AG10803 (cell line): ENCODE measurements around the gene STOML3.

Experiments
- DNase-seq: peaks from one replicate; pipeline ENCODE4 v3.0.0; 2010; ENCODE audit warnings: low read depth
- H3K4me3 ChIP-seq: 2 replicates; pipeline ENCODE4 v1.5.1; 2011; ENCODE audit warnings: mild to moderate bottlenecking, low read length, control low read depth
- TF ChIP-seq, protein P1 (sequence below): conservative IDR thresholded peaks from 2 replicates; pipeline ENCODE4 v1.5.1; 2011; ENCODE audit warnings: mild to moderate bottlenecking, low read length, control low read depth, inconsistent platforms

Gene STOML3, protein sequence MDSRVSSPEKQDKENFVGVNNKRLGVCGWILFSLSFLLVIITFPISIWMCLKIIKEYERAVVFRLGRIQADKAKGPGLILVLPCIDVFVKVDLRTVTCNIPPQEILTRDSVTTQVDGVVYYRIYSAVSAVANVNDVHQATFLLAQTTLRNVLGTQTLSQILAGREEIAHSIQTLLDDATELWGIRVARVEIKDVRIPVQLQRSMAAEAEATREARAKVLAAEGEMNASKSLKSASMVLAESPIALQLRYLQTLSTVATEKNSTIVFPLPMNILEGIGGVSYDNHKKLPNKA

DNA sequence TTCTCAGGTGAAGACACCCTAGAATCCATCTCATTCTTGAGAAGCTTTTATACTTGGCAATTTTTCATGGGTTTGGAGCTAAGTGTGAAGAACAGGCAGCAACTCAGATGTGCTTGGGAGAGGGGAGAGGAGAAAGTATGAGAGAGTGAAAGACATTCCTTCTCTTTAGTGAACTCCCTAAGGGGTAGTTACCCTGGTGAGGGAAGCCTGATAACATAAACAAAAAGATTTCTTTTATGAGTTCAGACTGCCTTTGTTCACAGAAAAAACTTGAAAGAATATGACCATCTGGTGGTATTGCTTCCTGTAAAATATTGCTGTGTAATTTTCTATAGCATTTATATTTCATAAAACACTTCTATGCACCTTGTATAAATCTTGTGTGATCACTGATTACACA lies at the start of gene STOML3:
TSS of gene STOML3 (minus strand) at position 139 of the 400 bp plus-strand sequence. CDS start at position 29, 110 bp downstream.
- TF ChIP-seq, protein P1, sequence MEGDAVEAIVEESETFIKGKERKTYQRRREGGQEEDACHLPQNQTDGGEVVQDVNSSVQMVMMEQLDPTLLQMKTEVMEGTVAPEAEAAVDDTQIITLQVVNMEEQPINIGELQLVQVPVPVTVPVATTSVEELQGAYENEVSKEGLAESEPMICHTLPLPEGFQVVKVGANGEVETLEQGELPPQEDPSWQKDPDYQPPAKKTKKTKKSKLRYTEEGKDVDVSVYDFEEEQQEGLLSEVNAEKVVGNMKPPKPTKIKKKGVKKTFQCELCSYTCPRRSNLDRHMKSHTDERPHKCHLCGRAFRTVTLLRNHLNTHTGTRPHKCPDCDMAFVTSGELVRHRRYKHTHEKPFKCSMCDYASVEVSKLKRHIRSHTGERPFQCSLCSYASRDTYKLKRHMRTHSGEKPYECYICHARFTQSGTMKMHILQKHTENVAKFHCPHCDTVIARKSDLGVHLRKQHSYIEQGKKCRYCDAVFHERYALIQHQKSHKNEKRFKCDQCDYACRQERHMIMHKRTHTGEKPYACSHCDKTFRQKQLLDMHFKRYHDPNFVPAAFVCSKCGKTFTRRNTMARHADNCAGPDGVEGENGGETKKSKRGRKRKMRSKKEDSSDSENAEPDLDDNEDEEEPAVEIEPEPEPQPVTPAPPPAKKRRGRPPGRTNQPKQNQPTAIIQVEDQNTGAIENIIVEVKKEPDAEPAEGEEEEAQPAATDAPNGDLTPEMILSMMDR, result no peak
- DNase-seq, result no peak
- no peak within 1 kb of the TSS for H3K4me3 ChIP-seq

DNA sequence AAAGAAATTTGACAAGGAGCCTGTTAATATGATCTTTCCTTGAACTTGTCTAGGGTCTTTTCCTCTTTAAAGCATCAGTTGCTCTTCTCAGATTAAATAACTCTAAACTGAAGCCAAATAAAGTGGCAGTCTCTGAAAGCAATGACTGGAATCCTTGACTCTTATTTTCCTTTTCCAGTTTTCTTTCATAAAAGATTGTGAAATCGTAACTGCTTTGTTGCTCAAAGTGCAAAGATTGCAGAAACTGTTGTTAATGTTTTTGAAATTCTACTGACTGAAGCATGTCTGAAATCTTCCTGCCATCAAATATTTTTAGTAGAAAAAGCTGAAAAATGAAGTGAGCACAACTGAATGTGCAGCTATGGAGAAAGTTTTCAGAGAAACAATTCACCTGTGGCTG lies 49.6 kb upstream of the STOML3 start:
- H3K4me3 ChIP-seq, result no peak overlapping the region
- peak; percentile 15 for DNase-seq

DNA sequence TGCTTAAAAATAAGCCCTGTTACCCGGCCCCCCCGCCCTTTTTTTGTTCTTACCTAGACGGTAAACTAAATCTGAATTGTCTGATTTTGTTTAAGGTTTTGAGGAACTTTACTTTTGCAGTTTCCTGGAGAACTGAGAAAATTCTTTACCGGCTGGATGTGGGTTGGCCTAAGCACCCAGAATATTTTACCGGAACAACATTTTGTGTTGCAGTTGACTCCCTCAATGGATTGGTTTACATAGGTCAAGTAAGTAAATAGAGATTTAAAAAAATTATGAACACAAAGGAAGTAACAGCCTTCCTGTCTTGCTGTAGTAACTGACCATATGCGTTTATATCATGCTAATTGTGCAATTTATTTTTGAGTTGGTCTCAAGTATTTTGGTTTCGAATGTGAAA lies 48.4 kb upstream of the STOML3 start:
- TF ChIP-seq, protein P1, result no peak
- H3K4me3 ChIP-seq, result peak overlapping the region; percentile 91
- DNase-seq, result peak; percentile 2

More for the DNA sequence above, 49.6 kb upstream of the STOML3 start:
- TF ChIP-seq, protein P1, result no peak

DNA sequence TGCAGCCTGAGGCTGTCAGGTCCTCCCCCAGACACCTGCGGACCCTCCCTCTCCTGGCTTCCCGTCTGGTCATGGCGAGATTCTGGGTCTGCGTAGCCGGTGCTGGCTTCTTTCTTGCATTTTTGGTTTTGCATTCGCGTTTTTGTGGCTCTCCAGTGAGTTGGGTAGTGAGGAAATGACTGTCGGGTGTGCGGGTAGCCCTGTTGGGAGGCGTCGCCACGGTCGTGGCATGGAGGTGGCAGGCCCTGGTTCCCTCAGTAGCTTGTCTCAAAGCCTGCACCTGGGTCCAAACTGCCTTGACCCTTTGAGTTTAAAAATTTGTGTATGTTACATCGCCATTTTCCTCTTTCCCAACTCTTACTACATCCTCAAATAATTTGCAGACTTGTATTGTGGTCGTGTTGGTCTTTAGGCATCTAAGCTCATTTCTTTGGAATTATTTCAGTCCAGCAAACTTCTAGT lies 48.0 kb upstream of the STOML3 start:
- H3K4me3 ChIP-seq, result peak overlapping the region; percentile 91
- peak; percentile 33 for DNase-seq
- TF ChIP-seq, protein P1, result no peak

DNA sequence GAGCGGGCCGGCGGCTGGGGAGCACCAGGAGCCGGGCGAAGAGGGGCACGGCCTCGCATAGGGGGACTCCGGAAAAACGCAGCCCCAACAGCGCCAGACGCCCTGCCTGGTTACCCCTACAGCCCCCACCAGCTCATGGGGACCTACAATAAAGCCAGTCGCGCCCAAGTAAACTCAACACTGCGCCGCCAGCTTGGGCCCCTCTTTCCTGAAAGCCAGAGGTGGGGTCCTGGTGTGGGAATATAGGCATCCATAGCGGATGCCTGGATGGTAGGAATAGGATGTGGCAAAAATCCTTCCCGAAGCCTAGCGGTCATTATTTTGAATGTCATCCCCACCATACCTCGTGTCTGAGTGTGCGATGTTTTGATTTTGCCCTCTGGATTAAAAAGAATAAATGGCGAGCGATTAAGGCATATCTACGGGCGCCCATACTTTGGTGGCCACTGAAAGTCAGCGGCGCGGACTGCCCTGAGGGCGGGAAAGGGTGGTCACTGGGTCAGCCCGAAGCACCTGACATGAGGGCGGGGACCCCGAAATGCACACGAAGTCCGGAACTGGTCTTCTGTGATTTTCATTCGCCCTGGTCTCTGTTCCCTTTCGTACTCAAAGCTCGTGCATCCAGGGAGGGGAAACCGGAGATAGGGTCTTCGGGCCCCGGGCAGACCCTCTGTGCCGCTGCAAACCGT lies 47.4 kb upstream of the STOML3 start, which contains the start of the genes NHLRC3 and PROSER1:
TSS of gene NHLRC3 (plus strand) at position 577 of the 689 bp plus-strand sequence. CDS start 184 bp downstream, outside the sequence.
TSS of gene PROSER1 (minus strand) at position 210 of the 689 bp plus-strand sequence. CDS start 847 bp downstream, outside the sequence.
- TF ChIP-seq, protein P1, result no peak
- peak; percentile 95 for DNase-seq
- H3K4me3 ChIP-seq, result peak within 1 kb of the TSS; percentile 91

DNA sequence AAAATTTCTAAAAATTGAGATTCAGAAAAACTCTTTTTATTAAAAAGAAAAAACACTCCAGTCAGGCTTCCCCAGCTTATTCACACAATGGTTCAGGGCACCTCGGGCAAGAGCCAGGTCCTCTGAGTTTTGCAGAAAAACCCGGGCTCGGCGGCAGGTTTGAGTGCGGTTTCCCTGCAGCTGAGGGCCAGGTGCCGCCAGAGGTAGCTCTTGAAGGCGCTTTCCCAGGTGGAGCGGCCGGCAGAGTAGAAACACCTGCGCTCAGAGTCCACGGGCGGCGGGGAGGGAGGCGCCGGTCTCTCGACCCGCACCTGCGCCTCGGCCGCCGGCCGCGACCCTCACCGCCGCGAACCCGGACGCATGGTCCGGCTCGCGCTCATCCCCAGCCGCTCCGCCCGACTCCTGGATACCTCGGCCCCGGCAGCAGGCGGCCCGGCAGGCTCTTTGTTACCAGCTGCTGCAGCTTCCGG lies 46.8 kb upstream of the STOML3 start:
- H3K4me3 ChIP-seq, result peak overlapping the region; percentile 91
- TF ChIP-seq, protein P1, result no peak
- DNase-seq, result no peak

DNA sequence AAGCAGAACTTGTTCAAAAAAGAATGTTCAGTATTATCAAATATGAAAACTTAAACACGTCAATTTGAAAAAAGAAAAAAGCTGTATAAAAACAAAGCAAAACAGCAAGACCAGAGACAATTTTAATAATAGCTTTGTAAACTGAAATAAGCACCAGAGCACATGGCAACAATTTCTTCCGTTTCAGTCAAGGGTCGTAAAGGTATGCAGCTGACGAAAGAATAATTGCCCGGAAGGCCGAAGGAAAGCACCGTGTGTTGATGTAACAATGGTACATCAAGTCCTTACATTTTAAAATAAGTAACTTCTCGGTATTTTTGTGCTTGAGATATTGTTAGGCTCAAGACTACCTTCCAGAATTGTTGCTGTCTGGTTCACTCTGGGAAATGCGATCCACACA lies 45.6 kb upstream of the STOML3 start:
- TF ChIP-seq, protein P1, result no peak
- peak; percentile 5 for DNase-seq
- peak overlapping the region; percentile 91 for H3K4me3 ChIP-seq
